Measurements from ENCODE around the gene ASB1.

ASB1 gene

DNA sequence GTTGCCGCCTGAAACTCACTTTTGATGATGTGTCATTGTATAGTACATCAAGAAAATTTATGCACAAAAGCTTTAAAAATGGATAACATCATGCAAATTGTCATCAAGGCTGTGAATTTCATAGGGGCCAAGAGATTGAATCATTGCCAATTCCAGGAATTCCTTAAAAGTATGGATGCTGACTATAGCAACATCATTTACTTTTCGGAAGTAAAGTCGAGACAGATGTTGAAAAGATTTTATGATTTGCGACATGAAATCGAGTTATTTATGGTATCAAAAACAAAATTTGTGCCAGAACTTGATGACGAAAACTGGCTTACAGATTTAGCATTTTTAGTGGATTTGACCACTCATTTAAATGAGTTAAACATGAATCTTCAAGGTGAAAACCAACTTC is 56.3 kb downstream of the ASB1 start:
- TF ChIP-seq, protein P1, sequence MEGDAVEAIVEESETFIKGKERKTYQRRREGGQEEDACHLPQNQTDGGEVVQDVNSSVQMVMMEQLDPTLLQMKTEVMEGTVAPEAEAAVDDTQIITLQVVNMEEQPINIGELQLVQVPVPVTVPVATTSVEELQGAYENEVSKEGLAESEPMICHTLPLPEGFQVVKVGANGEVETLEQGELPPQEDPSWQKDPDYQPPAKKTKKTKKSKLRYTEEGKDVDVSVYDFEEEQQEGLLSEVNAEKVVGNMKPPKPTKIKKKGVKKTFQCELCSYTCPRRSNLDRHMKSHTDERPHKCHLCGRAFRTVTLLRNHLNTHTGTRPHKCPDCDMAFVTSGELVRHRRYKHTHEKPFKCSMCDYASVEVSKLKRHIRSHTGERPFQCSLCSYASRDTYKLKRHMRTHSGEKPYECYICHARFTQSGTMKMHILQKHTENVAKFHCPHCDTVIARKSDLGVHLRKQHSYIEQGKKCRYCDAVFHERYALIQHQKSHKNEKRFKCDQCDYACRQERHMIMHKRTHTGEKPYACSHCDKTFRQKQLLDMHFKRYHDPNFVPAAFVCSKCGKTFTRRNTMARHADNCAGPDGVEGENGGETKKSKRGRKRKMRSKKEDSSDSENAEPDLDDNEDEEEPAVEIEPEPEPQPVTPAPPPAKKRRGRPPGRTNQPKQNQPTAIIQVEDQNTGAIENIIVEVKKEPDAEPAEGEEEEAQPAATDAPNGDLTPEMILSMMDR (IDR thresholded peaks at IDR 0.05; ENCODE audit: low read depth, low read length) = no peak

DNA sequence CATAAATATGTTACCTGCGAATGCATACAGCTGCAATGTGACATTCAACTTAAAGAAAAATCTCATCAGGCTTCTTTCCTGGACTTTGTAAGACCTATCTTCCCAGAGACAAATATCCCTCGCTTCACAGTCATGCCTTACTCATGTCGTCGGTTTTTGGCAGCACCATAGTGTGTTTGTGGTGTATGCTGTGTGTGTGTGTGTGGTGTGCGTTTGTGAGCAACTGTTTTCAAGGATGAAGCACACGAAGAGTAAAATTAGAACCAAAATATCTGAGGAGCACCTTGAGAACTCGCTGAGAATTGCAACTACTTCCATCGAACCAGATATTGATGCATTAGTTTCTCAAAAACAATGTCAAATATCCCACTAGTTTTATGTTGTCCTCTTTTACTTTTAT is 56.9 kb downstream of the ASB1 start:
- TF ChIP-seq, protein P1 (IDR thresholded peaks at IDR 0.05; ENCODE audit: low read depth, low read length) = no peak
- DNase-seq = no peak
- Histone ChIP-seq H3K4me1 (no peaks in the 10 kb centered on the region), H3K9me3 (no peaks in the 10 kb centered on the region; the same call in 1 of the 2 replicates), H3K4me3 (ENCODE audit: low read depth, low read length) (no peak overlapping the region), H3K27me3 (peaks cover 4% of the 10 kb centered on the region; the same call in 1 of the 2 replicates), H3K36me3 (no peaks in the 10 kb centered on the region)

More for the DNA sequence above, 56.3 kb downstream of the ASB1 start:
- no peaks in the 10 kb centered on the region for H3K36me3 ChIP-seq
- H3K27me3 ChIP-seq = peaks cover 4% of the 10 kb centered on the region; the same call in 1 of the 2 replicates
- H3K9me3 ChIP-seq = no peaks in the 10 kb centered on the region; the same call in 1 of the 2 replicates
- no peak for DNase-seq
- no peak overlapping the region for H3K4me3 ChIP-seq (ENCODE audit: low read depth, low read length)
- H3K4me1 ChIP-seq = no peaks in the 10 kb centered on the region

DNA sequence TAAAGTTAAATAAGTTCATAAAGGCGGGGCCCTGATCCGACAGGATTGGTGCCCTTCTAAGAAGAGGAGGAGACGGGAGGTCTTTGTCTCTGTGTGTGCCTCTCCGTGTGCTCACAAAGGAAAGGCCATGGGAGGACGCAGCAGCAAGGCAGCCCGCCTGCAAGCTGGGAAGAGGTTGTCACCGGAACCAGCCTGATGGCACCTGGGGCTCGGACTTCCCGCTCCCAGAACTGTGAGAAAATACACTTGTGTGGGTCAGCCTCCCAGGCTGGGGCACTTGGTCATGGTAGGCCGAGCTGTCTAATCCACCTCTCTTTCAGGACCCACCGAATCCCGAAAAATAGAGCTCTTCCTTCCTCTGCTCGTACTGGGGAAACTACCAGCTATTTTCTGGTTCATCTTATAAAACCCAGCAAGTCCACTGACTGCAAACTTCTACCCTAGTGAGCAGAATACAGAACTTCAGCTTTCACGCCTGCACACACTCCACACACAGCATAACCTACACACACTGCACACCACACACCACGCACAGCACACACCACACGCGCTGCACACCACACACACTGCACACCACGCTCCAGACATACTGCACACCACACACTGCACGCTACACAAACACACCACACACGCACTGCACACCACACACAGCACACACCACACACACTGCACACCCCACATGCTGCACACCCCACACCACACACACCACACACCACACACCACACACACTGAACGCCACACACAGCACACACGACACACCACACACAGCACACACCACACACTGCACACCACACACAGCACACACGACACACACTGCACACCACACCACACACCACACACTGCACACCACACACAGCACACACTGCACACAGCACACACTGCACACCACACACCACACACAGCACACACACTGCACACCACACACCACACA is 58.1 kb downstream of the ASB1 start:
- Histone ChIP-seq H3K27me3 (peaks cover 4% of the 10 kb centered on the region; the same call in 1 of the 2 replicates), H3K4me3 (ENCODE audit: low read depth, low read length) (no peak overlapping the region), H3K36me3 (no peaks in the 10 kb centered on the region), H3K9me3 (no peaks in the 10 kb centered on the region; the same call in 1 of the 2 replicates), H3K4me1 (no peaks in the 10 kb centered on the region)
- DNase-seq = no peak
- TF ChIP-seq, protein P1 (IDR thresholded peaks at IDR 0.05; ENCODE audit: low read depth, low read length) = no peak

DNA sequence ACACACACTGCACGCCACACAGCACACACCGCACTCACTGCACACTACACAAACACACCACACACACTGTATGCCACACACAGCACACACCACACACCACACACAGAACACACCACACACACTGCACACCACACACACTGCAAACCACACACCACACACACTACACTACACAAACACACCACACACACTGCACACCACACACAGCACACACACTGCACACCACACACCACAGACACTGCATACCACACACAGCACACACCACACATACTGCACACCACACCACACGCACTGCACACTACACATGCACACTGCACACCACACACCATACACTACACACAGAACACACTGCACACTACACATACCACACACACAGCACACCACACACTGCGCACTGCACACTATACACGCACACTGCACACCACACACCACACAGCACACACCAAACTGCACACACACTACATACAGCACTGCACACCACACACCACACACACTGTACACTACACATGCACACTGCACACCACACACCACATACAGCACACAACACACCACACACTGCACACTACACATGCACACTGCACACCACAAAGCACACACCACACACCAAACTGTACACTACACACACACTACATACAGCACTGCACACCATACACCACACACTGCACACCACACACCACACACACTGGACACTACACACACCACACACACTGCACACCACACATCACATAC is 59.6 kb downstream of the ASB1 start:
- TF ChIP-seq, protein P1 (IDR thresholded peaks at IDR 0.05; ENCODE audit: low read depth, low read length) = no peak
- DNase-seq = no peak
- no peak overlapping the region for H3K4me3 ChIP-seq (ENCODE audit: low read depth, low read length)
- H3K27me3 ChIP-seq = peaks cover 4% of the 10 kb centered on the region; the same call in 1 of the 2 replicates
- H3K9me3 ChIP-seq = no peaks in the 10 kb centered on the region
- H3K4me1 ChIP-seq = no peaks in the 10 kb centered on the region
- no peaks in the 10 kb centered on the region for H3K36me3 ChIP-seq

DNA sequence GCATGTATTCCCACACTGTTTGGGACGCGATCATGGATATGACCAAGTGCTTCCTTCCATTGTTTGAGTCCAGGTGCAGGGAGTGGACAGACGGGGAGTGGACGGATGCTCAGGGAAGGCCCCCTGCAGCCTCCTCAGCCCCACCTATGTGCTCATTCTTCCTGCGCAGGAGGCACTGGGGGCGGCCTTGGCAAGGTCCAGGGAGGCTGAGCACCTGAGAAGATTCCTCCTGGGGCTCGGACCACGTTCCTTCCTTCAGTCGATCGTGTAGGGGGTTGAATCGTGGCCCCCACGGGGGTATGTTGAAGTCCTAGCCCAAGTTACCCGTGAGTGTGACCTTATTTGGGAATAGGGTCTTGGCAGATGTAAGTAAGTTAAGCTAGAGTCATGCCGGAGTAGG is 60.4 kb downstream of the ASB1 start:
- Histone ChIP-seq H3K36me3 (no peaks in the 10 kb centered on the region), H3K9me3 (no peaks in the 10 kb centered on the region), H3K27me3 (peaks cover 4% of the 10 kb centered on the region; the same call in 1 of the 2 replicates), H3K4me3 (ENCODE audit: low read depth, low read length) (no peak overlapping the region), H3K4me1 (no peaks in the 10 kb centered on the region)
- no peak for DNase-seq
- TF ChIP-seq, protein P1 (IDR thresholded peaks at IDR 0.05; ENCODE audit: low read depth, low read length) = no peak

Data from BE2C (cell line).